Thoracic aorta (tissue), 2 donors: Measurements from ENCODE around the gene RRAGA. TPM values are rescaled to one million over a fixed set of nuclear protein-coding genes. Genes with fewer than 3 reads are reported as not detected.

ENCODE experiments used
- ATAC-seq: fragments of 150-250 bp; one replicate; pipeline ENCODE4 v1.8.0; 2017; ENCODE audit warnings: low read depth; ENCODE audit not compliant: insufficient number of reproducible peaks, low FRiP score
- DNase-seq: peaks from one replicate; pipeline ENCODE4 v3.0.0-alpha.2; 2020; ENCODE audit warnings: low spot score
- H3K27ac ChIP-seq, 2 donors: fragments of 200-600 bp; sonication (generic); 1 replicate in 1 of 2; 2 replicates in 1 of 2; pipeline ENCODE4 v1.5.1; 2016; ENCODE audit warnings: mild to moderate bottlenecking in 2 of 2, moderate library complexity in 2 of 2
- H3K27me3 ChIP-seq: fragments of 200-600 bp; sonication (generic); replicated peaks from 2 replicates; pipeline ENCODE4 v1.6.0; 2016; ENCODE audit warnings: mild to moderate bottlenecking; ENCODE audit not compliant: insufficient read depth
- H3K36me3 ChIP-seq: fragments of 200-600 bp; sonication (generic); one replicate; pipeline ENCODE4 v1.5.1; 2016
- H3K4me1 ChIP-seq, 2 donors: fragments of 200-600 bp; sonication (generic); 1 replicate in 1 of 2; 2 replicates in 1 of 2; pipeline versions ENCODE4 v1.5.1 to v1.6.0; 2016; ENCODE audit warnings: low read depth in 2 of 2, mild to moderate bottlenecking in 1 of 2; ENCODE audit not compliant: control insufficient read depth in 1 of 2
- H3K4me3 ChIP-seq: fragments of 200-600 bp; sonication (generic); 2 replicates; pipeline ENCODE4 v1.5.1; 2016; ENCODE audit warnings: mild to moderate bottlenecking
- H3K9me3 ChIP-seq: fragments of 200-600 bp; sonication (generic); 2 replicates; pipeline ENCODE4 v1.5.1; 2016
- total RNA-seq, 2 donors: library from RNA; depleted of rRNA; stranded (reverse); fragments of >200 nt; gene quantifications; one replicate each; pipeline versions ENCODE4 v1.1.0 to v1.2.3, GENCODE V29; 2016
- TF ChIP-seq, protein P1 (sequence below): fragments of 200-600 bp; sonication (generic); IDR thresholded peaks from one replicate; pipeline ENCODE4 v1.5.1; 2019; ENCODE audit warnings: antibody characterized with exemption

The RRAGA gene, protein sequence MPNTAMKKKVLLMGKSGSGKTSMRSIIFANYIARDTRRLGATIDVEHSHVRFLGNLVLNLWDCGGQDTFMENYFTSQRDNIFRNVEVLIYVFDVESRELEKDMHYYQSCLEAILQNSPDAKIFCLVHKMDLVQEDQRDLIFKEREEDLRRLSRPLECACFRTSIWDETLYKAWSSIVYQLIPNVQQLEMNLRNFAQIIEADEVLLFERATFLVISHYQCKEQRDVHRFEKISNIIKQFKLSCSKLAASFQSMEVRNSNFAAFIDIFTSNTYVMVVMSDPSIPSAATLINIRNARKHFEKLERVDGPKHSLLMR
- 10 to 100 TPM; 46.3 to 47.1 TPM for total RNA-seq

DNA sequence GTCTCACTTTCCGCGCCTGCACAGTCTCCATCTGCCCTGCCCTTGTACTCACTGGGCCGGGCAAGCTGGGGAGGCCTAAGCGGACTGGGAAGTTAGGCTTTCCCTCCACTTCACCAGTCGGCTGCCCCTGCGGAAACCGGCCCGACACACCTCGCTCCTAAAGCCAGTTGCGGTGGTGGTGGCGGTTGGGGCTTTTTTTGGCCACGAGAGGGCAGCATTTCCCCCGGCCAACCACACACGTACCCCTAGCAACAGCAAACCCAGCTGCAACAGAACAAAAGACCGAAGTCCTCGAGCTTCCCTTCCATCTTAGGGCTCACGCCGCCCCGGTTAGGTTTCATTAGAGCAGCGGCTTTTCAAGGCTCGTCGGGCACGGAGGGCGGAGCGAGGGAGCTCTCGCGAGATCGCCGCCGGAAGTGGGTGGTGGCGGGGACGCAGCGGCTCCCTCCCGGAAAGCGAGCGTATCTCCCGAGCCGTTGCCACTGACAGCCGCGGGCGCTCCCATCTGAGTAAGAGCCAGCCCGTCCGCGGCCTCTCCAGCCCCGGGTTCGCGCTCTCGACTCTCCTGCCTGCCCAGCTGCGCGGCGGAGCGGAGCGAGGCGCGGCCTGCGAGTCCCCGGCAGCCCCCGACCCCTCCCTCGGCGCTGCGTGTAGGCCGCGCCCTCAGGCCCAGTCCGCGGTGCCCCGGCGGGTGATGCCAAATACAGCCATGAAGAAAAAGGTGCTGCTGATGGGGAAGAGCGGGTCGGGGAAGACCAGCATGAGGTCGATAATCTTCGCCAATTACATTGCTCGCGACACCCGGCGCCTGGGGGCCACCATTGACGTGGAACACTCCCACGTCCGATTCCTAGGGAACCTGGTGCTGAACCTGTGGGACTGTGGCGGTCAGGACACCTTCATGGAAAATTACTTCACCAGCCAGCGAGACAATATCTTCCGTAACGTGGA is at the start of gene RRAGA:
Gene RRAGA (plus strand): TSS at position 462 of the 951 bp plus-strand sequence. CDS start 233 bp downstream, at position 695.
- ATAC-seq (peak; percentile 84), DNase-seq (peak; percentile 80)
- Histone ChIP-seq H3K4me3 (peak within 1 kb of the TSS; percentile 92), H3K4me1 (peaks cover 24 to 42% of the 10 kb centered on the region in 2 donors), H3K27ac (peak within 1 kb of the TSS; percentile 93 to 97), H3K9me3 (no peaks in the 10 kb centered on the region), H3K36me3 (no peaks in the 10 kb centered on the region), H3K27me3 (no peaks in the 10 kb centered on the region)
- TF ChIP-seq, protein P1, sequence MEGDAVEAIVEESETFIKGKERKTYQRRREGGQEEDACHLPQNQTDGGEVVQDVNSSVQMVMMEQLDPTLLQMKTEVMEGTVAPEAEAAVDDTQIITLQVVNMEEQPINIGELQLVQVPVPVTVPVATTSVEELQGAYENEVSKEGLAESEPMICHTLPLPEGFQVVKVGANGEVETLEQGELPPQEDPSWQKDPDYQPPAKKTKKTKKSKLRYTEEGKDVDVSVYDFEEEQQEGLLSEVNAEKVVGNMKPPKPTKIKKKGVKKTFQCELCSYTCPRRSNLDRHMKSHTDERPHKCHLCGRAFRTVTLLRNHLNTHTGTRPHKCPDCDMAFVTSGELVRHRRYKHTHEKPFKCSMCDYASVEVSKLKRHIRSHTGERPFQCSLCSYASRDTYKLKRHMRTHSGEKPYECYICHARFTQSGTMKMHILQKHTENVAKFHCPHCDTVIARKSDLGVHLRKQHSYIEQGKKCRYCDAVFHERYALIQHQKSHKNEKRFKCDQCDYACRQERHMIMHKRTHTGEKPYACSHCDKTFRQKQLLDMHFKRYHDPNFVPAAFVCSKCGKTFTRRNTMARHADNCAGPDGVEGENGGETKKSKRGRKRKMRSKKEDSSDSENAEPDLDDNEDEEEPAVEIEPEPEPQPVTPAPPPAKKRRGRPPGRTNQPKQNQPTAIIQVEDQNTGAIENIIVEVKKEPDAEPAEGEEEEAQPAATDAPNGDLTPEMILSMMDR: peak; percentile 82

DNA sequence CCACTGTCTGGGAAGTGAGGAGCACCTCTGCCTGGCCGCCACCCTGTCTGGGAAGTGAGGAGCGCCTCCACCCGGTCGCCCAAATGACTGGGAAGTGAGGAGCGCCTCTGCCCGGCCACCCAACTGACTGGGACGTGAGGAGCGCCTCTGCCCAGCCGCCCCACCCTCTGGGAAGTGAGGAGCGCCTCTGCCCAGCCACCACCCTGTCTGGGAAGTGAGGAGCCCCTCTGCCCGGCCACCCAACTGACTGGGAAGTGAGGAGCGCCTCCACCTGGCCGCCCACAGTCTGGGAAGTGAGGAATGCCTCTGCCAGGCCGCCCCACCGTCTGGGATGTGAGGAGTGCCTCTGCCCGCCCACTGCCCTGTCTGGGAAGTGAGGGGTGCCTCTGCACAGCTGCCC is 49.1 kb upstream of the RRAGA start:
- Histone ChIP-seq H3K9me3 (no peaks in the 10 kb centered on the region), H3K27me3 (no peaks in the 10 kb centered on the region), H3K4me1 (no peaks in the 10 kb centered on the region), H3K36me3 (no peaks in the 10 kb centered on the region), H3K27ac (no peak overlapping the region), H3K4me3 (no peak overlapping the region)
- ATAC-seq (no peak), DNase-seq (no peak)
- TF ChIP-seq, protein P1: no peak

DNA sequence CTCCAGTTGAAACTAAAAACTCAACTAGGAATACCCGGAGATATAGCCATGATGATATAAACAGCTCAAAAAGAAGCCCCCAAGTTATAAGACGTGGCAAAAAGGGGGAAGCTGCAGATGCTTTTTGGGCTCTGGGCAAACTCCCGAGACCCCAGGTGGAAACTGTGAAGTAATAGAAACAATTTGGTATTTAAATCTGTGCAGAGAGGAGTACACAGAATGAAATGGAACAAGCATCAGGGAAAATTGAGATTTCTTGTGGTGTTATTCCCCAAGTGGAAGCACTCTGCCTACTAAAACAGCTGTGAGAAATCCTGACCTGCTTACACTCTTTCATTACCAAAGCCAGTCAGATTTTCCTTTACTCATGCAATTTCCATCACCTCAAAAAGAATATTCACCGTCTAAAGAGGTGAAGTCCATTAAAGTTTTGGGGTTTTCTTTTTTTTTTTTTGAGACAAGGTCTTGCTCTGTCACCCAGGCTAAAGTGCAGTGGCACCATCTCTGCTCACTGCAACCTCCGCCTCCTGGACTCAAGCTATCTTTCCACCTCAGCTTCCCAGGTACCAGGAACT is 39.7 kb upstream of the RRAGA start:
- no peaks in the 10 kb centered on the region for H3K36me3 ChIP-seq
- peaks cover 0 to 6% of the 10 kb centered on the region in 2 donors for H3K4me1 ChIP-seq
- ATAC-seq (no peak), DNase-seq (no peak)
- no peak overlapping the region for H3K27ac ChIP-seq
- no peaks in the 10 kb centered on the region for H3K9me3 ChIP-seq
- TF ChIP-seq, protein P1: no peak
- no peak overlapping the region for H3K4me3 ChIP-seq
- no peaks in the 10 kb centered on the region for H3K27me3 ChIP-seq

DNA sequence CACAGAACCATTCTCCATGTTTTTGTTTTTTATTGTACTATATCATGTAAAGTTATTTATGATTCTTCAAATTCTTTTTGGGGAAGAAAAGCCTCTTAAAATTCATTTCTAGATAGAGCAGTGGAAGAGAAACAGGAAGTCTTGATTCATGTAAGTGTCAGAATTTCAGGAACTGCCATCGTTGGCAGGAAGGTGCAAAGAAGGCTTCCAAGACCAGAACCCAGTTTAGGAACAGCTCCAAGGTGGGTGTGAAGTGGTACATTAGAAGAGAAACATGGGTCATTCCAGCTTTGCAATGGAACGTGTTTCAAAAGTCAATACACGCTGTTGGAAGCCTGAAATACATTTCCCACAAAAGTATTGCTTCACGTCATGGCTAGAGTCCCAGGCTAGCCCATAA is 31.0 kb upstream of the RRAGA start:
- DNase-seq: no peak
- TF ChIP-seq, protein P1: no peak
- no peaks in the 10 kb centered on the region for H3K36me3 ChIP-seq
- no peaks in the 10 kb centered on the region for H3K27me3 ChIP-seq
- no peak overlapping the region for H3K27ac ChIP-seq
- no peak for ATAC-seq
- H3K9me3 ChIP-seq: no peaks in the 10 kb centered on the region
- H3K4me1 ChIP-seq: peaks cover 0 to under 1% of the 10 kb centered on the region in 2 donors
- no peak overlapping the region for H3K4me3 ChIP-seq
